Panc1 (cell line): Measurements from ENCODE around the gene ABLIM2. TPM values are rescaled to one million over a fixed set of nuclear protein-coding genes. Genes with fewer than 3 reads are reported as not detected.

ENCODE experiments used
- ATAC-seq: fragments of 200-7000 bp; cut with Tn5 transposase; 2 replicates; pipeline ENCODE4 v1.9.1; 2020; ENCODE audit warnings: mild to moderate bottlenecking, moderate library complexity
- BruUV-seq: library from RNA; stranded (reverse); fragments of 400-500 nt; replicated peaks from 2 replicates; lab custom pipeline; 2021; lab: Mats Ljungman, UMichigan
- CTCF ChIA-PET: fragments of 300-600 bp; sonication (Branson Sonifier 250); formaldehyde crosslinking; loops from one replicate; lab custom pipeline; 2022; ENCODE audit warnings: antibody characterized with exemption; lab: Charles Lee
- POLR2A ChIA-PET: fragments of 300-600 bp; sonication (Branson Sonifier 250); formaldehyde crosslinking; loops from one replicate; lab custom pipeline; 2022; ENCODE audit warnings: antibody characterized with exemption; lab: Charles Lee
- DNase-seq: peaks from one replicate; pipeline ENCODE4 v3.0.0-alpha.2; 2010; ENCODE audit warnings: low read depth, low spot score
- H3K27ac ChIP-seq: 2 replicates; pipeline ENCODE4 v1.5.1; 2011; ENCODE audit warnings: mild to moderate bottlenecking, low read length, inconsistent platforms
- H3K27me3 ChIP-seq: fragments of 200-500 bp; sonication (Bioruptor generic); 2 replicates; pipeline ENCODE4 v1.6.0; 2014; ENCODE audit warnings: low read length, inconsistent platforms; ENCODE audit not compliant: control insufficient read depth, insufficient read depth
- H3K36me3 ChIP-seq: fragments of 200-500 bp; sonication (Bioruptor generic); 2 replicates; pipeline ENCODE4 v1.5.1; 2014; ENCODE audit warnings: inconsistent platforms, mild to moderate bottlenecking, low read length, moderate library complexity; ENCODE audit not compliant: control insufficient read depth, insufficient read depth
- H3K4me1 ChIP-seq: 2 replicates; pipeline ENCODE4 v1.5.1; 2011; ENCODE audit warnings: inconsistent platforms, mild to moderate bottlenecking, low read length, moderate library complexity; ENCODE audit not compliant: control insufficient read depth, insufficient read depth
- H3K4me3 ChIP-seq, 2 experiments: 2 replicates each; pipeline ENCODE4 v1.5.1; 2011 to 2012; ENCODE audit warnings: low read depth in 2 of 2, low read length in 2 of 2, mild to moderate bottlenecking in 2 of 2, inconsistent platforms in 1 of 2, moderate library complexity in 1 of 2
- H3K9me3 ChIP-seq: fragments of 200-500 bp; sonication (Bioruptor generic); 2 replicates; pipeline ENCODE4 v1.5.1; 2014; ENCODE audit warnings: low read depth, mild to moderate bottlenecking, inconsistent platforms, low read length, moderate library complexity; ENCODE audit not compliant: control insufficient read depth, insufficient read depth
- CTCF ChIP-seq: fragments of 450-650 bp; IDR thresholded peaks from 2 replicates; pipeline ENCODE4 v1.5.1; 2017; ENCODE audit warnings: mild to moderate bottlenecking
- POLR2AphosphoS5 ChIP-seq: IDR thresholded peaks from 2 replicates; pipeline ENCODE4 v1.6.1; 2012; ENCODE audit warnings: mild to moderate bottlenecking, low read depth, low read length, moderate library complexity
- REST ChIP-seq, 2 experiments: IDR thresholded peaks; 2 replicates each; pipeline ENCODE4 v1.6.1; 2011 to 2012; ENCODE audit warnings: low read depth in 2 of 2, control low read depth in 1 of 2, low read length in 1 of 2, mild to moderate bottlenecking in 1 of 2, moderate library complexity in 1 of 2; ENCODE audit not compliant: insufficient read depth in 1 of 2
- SIN3A ChIP-seq: IDR thresholded peaks from 2 replicates; pipeline ENCODE4 v1.6.1; 2012; ENCODE audit warnings: low read depth, mild to moderate bottlenecking, low read length, moderate library complexity, borderline replicate concordance; ENCODE audit not compliant: insufficient read depth
- TCF7L2 ChIP-seq: IDR thresholded peaks from 2 replicates; pipeline ENCODE4 v1.6.1; 2011; ENCODE audit warnings: mild to moderate bottlenecking, low read depth, low read length, inconsistent platforms
- in situ Hi-C: cut with HindIII; loops from 2 replicates; pipeline ENCODE4 v1.10.0; 2016; ENCODE audit warnings: low sequenced_read_pairs, low pct_unique_long_range_greater_than_20kb
- intact Hi-C: fragments of 100-400 bp; cut with micrococcal nuclease; formaldehyde crosslinking; loops from one replicate; pipeline ENCODE4 v1.10.0; 2022; ENCODE audit not compliant: unreplicated experiment
- total RNA-seq: library from RNA; stranded (reverse); gene quantifications from one replicate; pipeline ENCODE4 v1.2.1, GENCODE V29; 2021; ENCODE audit not compliant: unreplicated experiment

ABLIM2 gene
- total RNA-seq, 1 experiment from 2014 or later = 0.64 TPM

GRCh38 chr4:8096690-8097061 is 61.9 kb downstream of the ABLIM2 start:
- H3K27me3 ChIP-seq = no peaks in the 10 kb centered on the region
- BruUV-seq = no TSS peak
- H3K4me1 ChIP-seq = no peaks in the 10 kb centered on the region
- TF ChIP-seq REST (IDR thresholded peaks at IDR 0.05; ENCODE audit: insufficient read depth in 1 of 2, low read depth in 2 of 2, low read length in 1 of 2) = no peak
- no peak for TF ChIP-seq POLR2AphosphoS5
- in situ Hi-C loops (no loop called here), intact Hi-C loops (no loop called here)
- DNase-seq = no peak
- H3K27ac ChIP-seq = no peak overlapping the region
- no peak for ATAC-seq
- ChIA-PET POLR2A (no interaction called here), CTCF (interaction anchor here (0.7 kb wide), 1 partner anchor 67 kb away, joined by 6 read pairs; no protein-coding TSS in a partner anchor)
- no peaks in the 10 kb centered on the region for H3K36me3 ChIP-seq
- no peak overlapping the region for H3K4me3 ChIP-seq
- H3K9me3 ChIP-seq = peaks cover 12% of the 10 kb centered on the region; the same call in 1 of the 2 replicates

- intact Hi-C loops = no loop called here
- POLR2A ChIA-PET = no interaction called here
- DNase-seq = no peak
- TF ChIP-seq SIN3A = no peak
- no peak for TF ChIP-seq CTCF
- TF ChIP-seq REST (IDR thresholded peaks at IDR 0.05; ENCODE audit: insufficient read depth in 1 of 2, low read depth in 2 of 2, low read length in 1 of 2) = no peak
- no peak for TF ChIP-seq TCF7L2
- TF ChIP-seq POLR2AphosphoS5 = no peak
- in situ Hi-C loops = no loop called here
- Histone ChIP-seq H3K27ac (no peak overlapping the region), H3K4me3 (no peak overlapping the region), H3K36me3 (no peaks in the 10 kb centered on the region), H3K9me3 (peaks cover 12% of the 10 kb centered on the region; the same call in 1 of the 2 replicates), H3K4me1 (no peaks in the 10 kb centered on the region), H3K27me3 (no peaks in the 10 kb centered on the region)
- ATAC-seq = no peak
- BruUV-seq = no TSS peak
- CTCF ChIA-PET = interaction anchor here (0.7 kb wide), 1 partner anchor 66 kb away, joined by 6 read pairs; no protein-coding TSS in a partner anchor
Observed at GRCh38 chr4:8095956-8096689, 62.5 kb downstream of the ABLIM2 start.
